ENCODE data around the gene TMEM97. TPM values are rescaled to one million over a fixed set of nuclear protein-coding genes. Genes with fewer than 3 reads are reported as not detected.

TMEM97 gene
- total and polyA plus RNA-seq, 4 donors, result 23.5 to 62.6 (median 38.8) TPM

- Histone ChIP-seq H3K36me3 (ENCODE audit: control insufficient read depth in 4 of 4, insufficient read depth in 4 of 4, low read length in 4 of 4) (no peaks in the 10 kb centered on the region), H3K4me1 (ENCODE audit: control insufficient read depth in 5 of 5, insufficient read depth in 5 of 5, low read length in 5 of 5) (peaks cover 0 to 20% (median 9%) of the 10 kb centered on the region in 5 donors), H3K27ac (ENCODE audit: low read depth in 1 of 2, low read length in 1 of 2) (no peak overlapping the region), H3K4me3 (no peak overlapping the region), H3K27me3 (ENCODE audit: control insufficient read depth in 3 of 3, insufficient read depth in 3 of 3, low read length in 2 of 3) (peaks cover 0 to 3% (median 3%) of the 10 kb centered on the region in 3 donors), H3K9ac (ENCODE audit: insufficient read depth in 1 of 2, low read length in 2 of 2) (no peak overlapping the region), H3K9me3 (ENCODE audit: control insufficient read depth in 4 of 4, insufficient read depth in 3 of 4, low read length in 3 of 4) (no peaks in the 10 kb centered on the region)
- DNase-seq (no peak), ATAC-seq (ENCODE audit: insufficient read depth, low FRiP score) (no peak)
- 87 to 88% methylated on average over 21 of the region's 21 CpGs for WGBS, 2 donors
- TF ChIP-seq CTCF (IDR thresholded peaks at IDR 0.05; ENCODE audit: control extremely low read depth, extremely low read depth), result no peak
These were observed 1.7 kb upstream of the TMEM97 start for GRCh38 chr17:28317099-28317965.

- DNase-seq, result no peak
- WGBS, 2 donors, result 14 to 16% methylated on average over 40 of the region's 40 CpGs
- H3K27ac ChIP-seq (ENCODE audit: low read depth in 1 of 2, low read length in 1 of 2), result peak overlapping the region in 1 of 2 donors; percentile 36
- H3K27me3 ChIP-seq (ENCODE audit: control insufficient read depth in 3 of 3, insufficient read depth in 3 of 3, low read length in 2 of 3), result peaks cover 0 to 3% (median 3%) of the 10 kb centered on the region in 3 donors
- peaks cover 0 to 20% (median 9%) of the 10 kb centered on the region in 5 donors for H3K4me1 ChIP-seq (ENCODE audit: control insufficient read depth in 5 of 5, insufficient read depth in 5 of 5, low read length in 5 of 5)
- H3K36me3 ChIP-seq (ENCODE audit: control insufficient read depth in 4 of 4, insufficient read depth in 4 of 4, low read length in 4 of 4), result no peaks in the 10 kb centered on the region
- ATAC-seq (ENCODE audit: insufficient read depth, low FRiP score), result peak; percentile 13
- no peak for TF ChIP-seq CTCF (IDR thresholded peaks at IDR 0.05; ENCODE audit: control extremely low read depth, extremely low read depth)
- peak overlapping the region in 1 of 2 donors; percentile 63 for H3K9ac ChIP-seq (ENCODE audit: insufficient read depth in 1 of 2, low read length in 2 of 2)
- no peaks in the 10 kb centered on the region for H3K9me3 ChIP-seq (ENCODE audit: control insufficient read depth in 4 of 4, insufficient read depth in 3 of 4, low read length in 3 of 4)
- H3K4me3 ChIP-seq, result peak overlapping the region; percentile 36
These were observed 838 bp upstream of the TMEM97 start for GRCh38 chr17:28317966-28318758.

GRCh38 chr17:28319598-28319935, 567 bp downstream of the TMEM97 start:
- Histone ChIP-seq H3K4me3 (peak overlapping the region; percentile 41), H3K9ac (ENCODE audit: insufficient read depth in 1 of 2, low read length in 2 of 2) (peak overlapping the region; percentile 84 to 88), H3K4me1 (ENCODE audit: control insufficient read depth in 5 of 5, insufficient read depth in 5 of 5, low read length in 5 of 5) (peaks cover 0 to 20% (median 9%) of the 10 kb centered on the region in 5 donors), H3K36me3 (ENCODE audit: control insufficient read depth in 4 of 4, insufficient read depth in 4 of 4, low read length in 4 of 4) (no peaks in the 10 kb centered on the region), H3K9me3 (ENCODE audit: control insufficient read depth in 4 of 4, insufficient read depth in 3 of 4, low read length in 3 of 4) (no peaks in the 10 kb centered on the region), H3K27ac (ENCODE audit: low read depth in 1 of 2, low read length in 1 of 2) (peak overlapping the region in 1 of 2 donors; percentile 27), H3K27me3 (ENCODE audit: control insufficient read depth in 3 of 3, insufficient read depth in 3 of 3, low read length in 2 of 3) (peaks cover 0 to 3% (median 0%) of the 10 kb centered on the region in 3 donors)
- 2 to 4% methylated on average over 7 of the region's 7 CpGs for WGBS, 2 donors
- DNase-seq (no peak), ATAC-seq (ENCODE audit: insufficient read depth, low FRiP score) (no peak)
- TF ChIP-seq CTCF (IDR thresholded peaks at IDR 0.05; ENCODE audit: control extremely low read depth, extremely low read depth), result no peak

Data from lung (tissue), 12 donors.